ENCODE measurements around the gene WWOX. TPM values are rescaled to one million over a fixed set of nuclear protein-coding genes. Genes with fewer than 3 reads are reported as not detected.

WWOX gene
- total and polyA plus RNA-seq, 2 donors (not counting 3 experiments of a cell fraction or from before 2014, with no cell fraction given), result 6.2 to 12.5 TPM

DNA sequence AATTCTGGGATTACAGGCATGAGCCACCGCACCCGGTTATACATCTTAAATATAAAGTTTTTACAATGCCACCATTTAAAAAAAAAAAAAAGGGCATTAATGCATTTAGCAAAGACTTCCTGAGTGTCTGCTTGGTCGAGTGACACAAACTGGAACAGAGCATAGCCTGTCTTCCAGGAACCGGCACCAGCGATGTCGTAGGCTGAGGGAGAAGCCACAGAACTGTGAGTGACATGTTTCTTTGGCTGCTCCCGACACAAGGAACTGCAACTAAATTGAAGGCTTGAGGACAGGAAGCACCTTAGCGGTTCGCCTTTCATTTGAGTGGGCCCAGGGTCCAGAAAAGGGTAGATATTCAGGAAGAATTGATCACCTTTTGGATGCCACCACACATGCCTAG is 783.3 kb downstream of the WWOX start:
- ChIA-PET POLR2A (no interaction called here), CTCF (no interaction called here)
- no peak overlapping the region for H3K9ac ChIP-seq (replicated peaks; ENCODE audit: extremely low read depth, insufficient read depth, low read length)
- no peaks in the 10 kb centered on the region for H3K79me2 ChIP-seq (ENCODE audit: control insufficient read depth, insufficient read depth, low read length)
- H4K20me1 ChIP-seq (replicated peaks; ENCODE audit: control insufficient read depth, extremely low read depth, insufficient read depth, low read length), result no peaks in the 10 kb centered on the region
- FAIRE-seq, result no peak
- intact Hi-C loops (cut with micrococcal nuclease) (no loop called here), dilution Hi-C loops (cut with MboI; ENCODE audit: extremely low pct_ligation_motif_present, low sequenced_read_pairs) (no loop called here)
- H3K4me2 ChIP-seq (ENCODE audit: insufficient read depth, low read length), result no peak overlapping the region
- no peaks in the 10 kb centered on the region for H3K9me1 ChIP-seq (replicated peaks; ENCODE audit: control insufficient read depth, extremely low read depth, insufficient read depth, low read length)
- peaks cover 2% of the 10 kb centered on the region for H3K9me3 ChIP-seq (replicated peaks; ENCODE audit: control insufficient read depth, insufficient read depth, low read length)
- H3K36me3 ChIP-seq (ENCODE audit: control insufficient read depth in 2 of 2, extremely low read depth in 1 of 2, insufficient read depth in 2 of 2, low read length in 2 of 2), result no peaks in the 10 kb centered on the region
- DNase-seq (ENCODE audit: low read depth, low spot score), result no peak
- BruUV-seq (replicated peaks), result no TSS peak
- H3K27ac ChIP-seq (ENCODE audit: insufficient read depth, low read depth, low read length), result no peak overlapping the region
- no peaks in the 10 kb centered on the region for H3K27me3 ChIP-seq (ENCODE audit: control insufficient read depth in 2 of 2, insufficient read depth in 2 of 2, low read length in 2 of 2)
- no peak for TF ChIP-seq MYC (IDR thresholded peaks at IDR 0.05; ENCODE audit: low read depth, low read length)
- no peak for TF ChIP-seq EZH2 (IDR thresholded peaks at IDR 0.05; ENCODE audit: borderline replicate concordance, low read depth, low read length, severe bottlenecking)
- TF ChIP-seq, protein P1, sequence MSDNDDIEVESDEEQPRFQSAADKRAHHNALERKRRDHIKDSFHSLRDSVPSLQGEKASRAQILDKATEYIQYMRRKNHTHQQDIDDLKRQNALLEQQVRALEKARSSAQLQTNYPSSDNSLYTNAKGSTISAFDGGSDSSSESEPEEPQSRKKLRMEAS (IDR thresholded peaks at IDR 0.05; ENCODE audit: insufficient read depth, insufficient read length), result no peak
- no peak for TF ChIP-seq GATA2 (IDR thresholded peaks at IDR 0.05; ENCODE audit: insufficient read depth, insufficient read length, low read depth, low read length)
- no peak for TF ChIP-seq POLR2A (IDR thresholded peaks at IDR 0.05; ENCODE audit: low read depth, low read length)
- TF ChIP-seq, protein P2, sequence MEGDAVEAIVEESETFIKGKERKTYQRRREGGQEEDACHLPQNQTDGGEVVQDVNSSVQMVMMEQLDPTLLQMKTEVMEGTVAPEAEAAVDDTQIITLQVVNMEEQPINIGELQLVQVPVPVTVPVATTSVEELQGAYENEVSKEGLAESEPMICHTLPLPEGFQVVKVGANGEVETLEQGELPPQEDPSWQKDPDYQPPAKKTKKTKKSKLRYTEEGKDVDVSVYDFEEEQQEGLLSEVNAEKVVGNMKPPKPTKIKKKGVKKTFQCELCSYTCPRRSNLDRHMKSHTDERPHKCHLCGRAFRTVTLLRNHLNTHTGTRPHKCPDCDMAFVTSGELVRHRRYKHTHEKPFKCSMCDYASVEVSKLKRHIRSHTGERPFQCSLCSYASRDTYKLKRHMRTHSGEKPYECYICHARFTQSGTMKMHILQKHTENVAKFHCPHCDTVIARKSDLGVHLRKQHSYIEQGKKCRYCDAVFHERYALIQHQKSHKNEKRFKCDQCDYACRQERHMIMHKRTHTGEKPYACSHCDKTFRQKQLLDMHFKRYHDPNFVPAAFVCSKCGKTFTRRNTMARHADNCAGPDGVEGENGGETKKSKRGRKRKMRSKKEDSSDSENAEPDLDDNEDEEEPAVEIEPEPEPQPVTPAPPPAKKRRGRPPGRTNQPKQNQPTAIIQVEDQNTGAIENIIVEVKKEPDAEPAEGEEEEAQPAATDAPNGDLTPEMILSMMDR (IDR thresholded peaks at IDR 0.05; ENCODE audit: extremely low read depth in 1 of 2, insufficient read depth in 1 of 2, low read depth in 1 of 2, low read length in 2 of 2), result no peak
- no peak for TF ChIP-seq POLR2AphosphoS5 (IDR thresholded peaks at IDR 0.05; ENCODE audit: insufficient read depth, low read depth, low read length)
- no peak for TF ChIP-seq JUN (IDR thresholded peaks at IDR 0.05; ENCODE audit: borderline replicate concordance, insufficient read depth, insufficient read length, low read depth)
- TF ChIP-seq FOS (IDR thresholded peaks at IDR 0.05; ENCODE audit: borderline replicate concordance, insufficient read depth, low read length), result no peak
- no peaks in the 10 kb centered on the region for H3K4me1 ChIP-seq (ENCODE audit: control insufficient read depth, extremely low read depth, insufficient read depth, low read length)
- H3K4me3 ChIP-seq (replicated peaks in 1 of 3; ENCODE audit: insufficient read depth in 1 of 3, low read depth in 1 of 3, low read length in 3 of 3), result no peak overlapping the region
- no peak overlapping the region for H2AFZ ChIP-seq (ENCODE audit: low read depth, low read length)
